ENCODE data around the gene RPN1. TPM values are rescaled to one million over a fixed set of nuclear protein-coding genes. Genes with fewer than 3 reads are reported as not detected.

Gene RPN1
- total RNA-seq, 1 donor, result 473 TPM

DNA sequence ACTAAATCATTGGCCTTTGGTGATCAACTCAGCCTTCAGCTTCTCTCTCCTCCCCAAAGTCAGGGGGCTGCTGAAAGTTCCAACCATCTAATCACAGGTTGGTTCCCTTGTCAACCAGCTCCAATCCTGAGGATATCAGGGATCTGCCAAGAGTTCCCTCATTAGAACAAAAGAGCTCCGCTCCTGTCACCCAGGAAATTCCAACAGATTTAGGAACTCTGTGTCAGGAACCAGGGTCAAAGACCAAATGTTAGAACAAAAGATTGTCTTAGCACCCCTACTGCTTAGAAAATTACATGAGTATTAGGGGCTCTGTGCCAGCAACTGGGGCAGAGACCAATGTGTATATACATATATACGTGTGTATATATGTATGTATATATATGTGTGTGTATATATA, 43.1 kb upstream of the RPN1 start:
- TF ChIP-seq, protein P1, sequence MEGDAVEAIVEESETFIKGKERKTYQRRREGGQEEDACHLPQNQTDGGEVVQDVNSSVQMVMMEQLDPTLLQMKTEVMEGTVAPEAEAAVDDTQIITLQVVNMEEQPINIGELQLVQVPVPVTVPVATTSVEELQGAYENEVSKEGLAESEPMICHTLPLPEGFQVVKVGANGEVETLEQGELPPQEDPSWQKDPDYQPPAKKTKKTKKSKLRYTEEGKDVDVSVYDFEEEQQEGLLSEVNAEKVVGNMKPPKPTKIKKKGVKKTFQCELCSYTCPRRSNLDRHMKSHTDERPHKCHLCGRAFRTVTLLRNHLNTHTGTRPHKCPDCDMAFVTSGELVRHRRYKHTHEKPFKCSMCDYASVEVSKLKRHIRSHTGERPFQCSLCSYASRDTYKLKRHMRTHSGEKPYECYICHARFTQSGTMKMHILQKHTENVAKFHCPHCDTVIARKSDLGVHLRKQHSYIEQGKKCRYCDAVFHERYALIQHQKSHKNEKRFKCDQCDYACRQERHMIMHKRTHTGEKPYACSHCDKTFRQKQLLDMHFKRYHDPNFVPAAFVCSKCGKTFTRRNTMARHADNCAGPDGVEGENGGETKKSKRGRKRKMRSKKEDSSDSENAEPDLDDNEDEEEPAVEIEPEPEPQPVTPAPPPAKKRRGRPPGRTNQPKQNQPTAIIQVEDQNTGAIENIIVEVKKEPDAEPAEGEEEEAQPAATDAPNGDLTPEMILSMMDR (IDR thresholded peaks at IDR 0.05; ENCODE audit: extremely low read depth, low read depth, low read length), result no peak
- Histone ChIP-seq H2AFZ (ENCODE audit: low read length) (no peak overlapping the region), H3K9me3 (ENCODE audit: low read depth, low read length) (no peaks in the 10 kb centered on the region), H3K79me2 (ENCODE audit: insufficient read depth, low read length) (no peaks in the 10 kb centered on the region), H3K4me2 (ENCODE audit: insufficient read depth, low read length) (no peak overlapping the region), H3K27ac (ENCODE audit: low read depth, low read length) (no peak overlapping the region), H3K4me1 (ENCODE audit: insufficient read depth, low read length) (no peaks in the 10 kb centered on the region), H3K36me3 (ENCODE audit: insufficient read depth, low read length) (no peaks in the 10 kb centered on the region), H3K27me3 (ENCODE audit: insufficient read depth, low read length) (no peaks in the 10 kb centered on the region), H4K20me1 (ENCODE audit: insufficient read depth, low read length) (no peaks in the 10 kb centered on the region), H3K4me3 (ENCODE audit: insufficient read depth, low read length) (no peak overlapping the region)
- DNase-seq (ENCODE audit: insufficient read length, low spot score, missing footprints), result no peak

DNA sequence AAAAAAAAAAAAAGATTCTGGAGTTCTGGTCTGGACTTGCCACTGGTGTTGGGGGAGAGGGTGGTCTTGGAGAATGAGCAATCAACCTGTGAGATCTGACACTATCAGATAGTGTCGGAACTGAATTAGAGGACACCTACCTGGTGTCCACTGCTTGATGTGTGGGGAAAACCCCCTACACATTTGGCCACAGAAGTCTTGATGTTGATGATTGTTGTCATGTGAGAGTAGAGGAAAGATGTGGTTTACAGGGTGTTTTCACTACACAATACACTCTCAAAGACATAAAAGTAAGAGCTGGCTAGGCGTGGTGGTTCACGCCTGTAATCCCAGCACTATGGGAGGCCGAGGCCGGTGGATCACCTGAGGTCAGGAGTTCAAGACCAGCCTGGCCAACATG, 38.4 kb upstream of the RPN1 start:
- TF ChIP-seq, protein P1 (IDR thresholded peaks at IDR 0.05; ENCODE audit: extremely low read depth, low read depth, low read length), result no peak
- no peak overlapping the region for H3K4me3 ChIP-seq (ENCODE audit: insufficient read depth, low read length)
- no peaks in the 10 kb centered on the region for H3K9me3 ChIP-seq (ENCODE audit: low read depth, low read length)
- H3K36me3 ChIP-seq (ENCODE audit: insufficient read depth, low read length), result no peaks in the 10 kb centered on the region
- H4K20me1 ChIP-seq (ENCODE audit: insufficient read depth, low read length), result no peaks in the 10 kb centered on the region
- no peak overlapping the region for H2AFZ ChIP-seq (ENCODE audit: low read length)
- no peak overlapping the region for H3K27ac ChIP-seq (ENCODE audit: low read depth, low read length)
- no peaks in the 10 kb centered on the region for H3K4me1 ChIP-seq (ENCODE audit: insufficient read depth, low read length)
- H3K79me2 ChIP-seq (ENCODE audit: insufficient read depth, low read length), result no peaks in the 10 kb centered on the region
- no peak overlapping the region for H3K4me2 ChIP-seq (ENCODE audit: insufficient read depth, low read length)
- no peaks in the 10 kb centered on the region for H3K27me3 ChIP-seq (ENCODE audit: insufficient read depth, low read length)
- no peak for DNase-seq (ENCODE audit: insufficient read length, low spot score, missing footprints)

DNA sequence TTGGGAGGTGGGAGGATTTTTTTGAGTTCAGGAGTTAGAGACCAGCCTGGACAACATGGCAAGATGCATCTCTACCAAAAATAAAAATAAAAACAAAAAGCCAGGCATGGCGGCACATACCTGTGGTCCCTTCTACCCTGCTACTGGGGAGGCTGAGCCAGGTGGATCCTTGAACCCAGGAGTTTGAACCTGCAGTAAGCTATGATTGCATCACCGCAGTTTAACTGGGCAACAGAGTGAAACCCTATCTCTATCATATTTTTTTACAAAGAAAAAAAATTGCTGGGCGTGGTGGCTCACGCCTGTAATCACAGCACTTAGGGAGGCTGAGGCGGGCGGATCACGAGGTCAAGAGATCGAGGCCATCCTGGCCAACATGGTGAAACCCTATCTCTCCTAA, 35.8 kb upstream of the RPN1 start:
- no peaks in the 10 kb centered on the region for H3K27me3 ChIP-seq (ENCODE audit: insufficient read depth, low read length)
- TF ChIP-seq, protein P1 (IDR thresholded peaks at IDR 0.05; ENCODE audit: extremely low read depth, low read depth, low read length), result no peak
- no peak for DNase-seq (ENCODE audit: insufficient read length, low spot score, missing footprints)

DNA sequence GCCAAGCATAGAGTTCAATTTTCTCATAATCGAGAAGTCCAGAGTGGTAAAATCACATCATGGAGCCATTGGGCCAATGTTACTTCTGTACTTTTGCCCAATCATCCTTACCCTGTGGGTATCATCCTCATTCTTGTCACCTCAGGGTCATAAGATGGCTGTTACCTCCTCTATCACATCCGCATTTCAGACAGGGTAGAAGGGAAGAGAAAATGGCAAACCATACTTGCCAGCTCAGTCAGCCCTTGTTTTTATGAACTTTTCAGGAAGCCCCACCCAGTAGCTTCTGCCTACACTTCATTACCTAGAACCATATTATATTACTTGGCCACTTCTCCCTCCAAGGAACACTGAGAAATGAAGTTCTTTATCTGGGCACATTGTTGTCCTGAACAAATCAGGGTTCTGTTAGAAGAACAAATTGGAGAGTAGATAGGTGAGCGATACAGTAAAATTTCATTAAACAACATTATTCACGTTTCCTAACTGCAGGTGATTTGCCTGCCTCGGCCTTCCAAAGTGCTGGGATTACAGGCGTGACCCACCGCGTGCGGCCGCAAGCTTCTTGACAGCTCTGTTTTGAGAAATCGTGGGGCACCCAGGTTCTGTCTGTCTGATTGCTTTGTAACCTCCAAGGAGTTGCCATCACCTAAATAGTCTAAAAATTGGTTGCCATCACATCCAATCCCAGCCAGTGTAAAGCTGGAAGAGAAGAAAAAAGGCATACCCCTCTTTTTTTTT, 34.5 kb upstream of the RPN1 start:
- no peak overlapping the region for H3K4me3 ChIP-seq (ENCODE audit: insufficient read depth, low read length)
- no peaks in the 10 kb centered on the region for H3K27me3 ChIP-seq (ENCODE audit: insufficient read depth, low read length)
- TF ChIP-seq, protein P1 (IDR thresholded peaks at IDR 0.05; ENCODE audit: extremely low read depth, low read depth, low read length), result no peak
- DNase-seq (ENCODE audit: insufficient read length, low spot score, missing footprints), result no peak
- no peak overlapping the region for H3K4me2 ChIP-seq (ENCODE audit: insufficient read depth, low read length)
- H2AFZ ChIP-seq (ENCODE audit: low read length), result no peak overlapping the region
- no peaks in the 10 kb centered on the region for H3K79me2 ChIP-seq (ENCODE audit: insufficient read depth, low read length)
- no peaks in the 10 kb centered on the region for H3K36me3 ChIP-seq (ENCODE audit: insufficient read depth, low read length)
- H4K20me1 ChIP-seq (ENCODE audit: insufficient read depth, low read length), result no peaks in the 10 kb centered on the region
- H3K4me1 ChIP-seq (ENCODE audit: insufficient read depth, low read length), result no peaks in the 10 kb centered on the region
- H3K27ac ChIP-seq (ENCODE audit: low read depth, low read length), result no peak overlapping the region
- no peaks in the 10 kb centered on the region for H3K9me3 ChIP-seq (ENCODE audit: low read depth, low read length)

More for the DNA sequence above, 35.8 kb upstream of the RPN1 start:
- no peaks in the 10 kb centered on the region for H3K9me3 ChIP-seq (ENCODE audit: low read depth, low read length)
- H3K27ac ChIP-seq (ENCODE audit: low read depth, low read length), result no peak overlapping the region
- no peaks in the 10 kb centered on the region for H3K4me1 ChIP-seq (ENCODE audit: insufficient read depth, low read length)
- no peaks in the 10 kb centered on the region for H3K36me3 ChIP-seq (ENCODE audit: insufficient read depth, low read length)
- H3K4me3 ChIP-seq (ENCODE audit: insufficient read depth, low read length), result no peak overlapping the region
- H3K79me2 ChIP-seq (ENCODE audit: insufficient read depth, low read length), result no peaks in the 10 kb centered on the region
- H2AFZ ChIP-seq (ENCODE audit: low read length), result no peak overlapping the region
- no peaks in the 10 kb centered on the region for H4K20me1 ChIP-seq (ENCODE audit: insufficient read depth, low read length)
- H3K4me2 ChIP-seq (ENCODE audit: insufficient read depth, low read length), result no peak overlapping the region

All from osteoblast (primary cell).